GM21576 (cell line): ENCODE measurements around the gene PPP6R2.

ENCODE experiments used
- ATAC-seq: cut with Tn5 transposase; IDR thresholded peaks from one replicate; pipeline ENCODE4 v1.9.1; 2021; ENCODE audit warnings: mild to moderate bottlenecking, moderate library complexity; ENCODE audit not compliant: unreplicated experiment

Gene PPP6R2

DNA sequence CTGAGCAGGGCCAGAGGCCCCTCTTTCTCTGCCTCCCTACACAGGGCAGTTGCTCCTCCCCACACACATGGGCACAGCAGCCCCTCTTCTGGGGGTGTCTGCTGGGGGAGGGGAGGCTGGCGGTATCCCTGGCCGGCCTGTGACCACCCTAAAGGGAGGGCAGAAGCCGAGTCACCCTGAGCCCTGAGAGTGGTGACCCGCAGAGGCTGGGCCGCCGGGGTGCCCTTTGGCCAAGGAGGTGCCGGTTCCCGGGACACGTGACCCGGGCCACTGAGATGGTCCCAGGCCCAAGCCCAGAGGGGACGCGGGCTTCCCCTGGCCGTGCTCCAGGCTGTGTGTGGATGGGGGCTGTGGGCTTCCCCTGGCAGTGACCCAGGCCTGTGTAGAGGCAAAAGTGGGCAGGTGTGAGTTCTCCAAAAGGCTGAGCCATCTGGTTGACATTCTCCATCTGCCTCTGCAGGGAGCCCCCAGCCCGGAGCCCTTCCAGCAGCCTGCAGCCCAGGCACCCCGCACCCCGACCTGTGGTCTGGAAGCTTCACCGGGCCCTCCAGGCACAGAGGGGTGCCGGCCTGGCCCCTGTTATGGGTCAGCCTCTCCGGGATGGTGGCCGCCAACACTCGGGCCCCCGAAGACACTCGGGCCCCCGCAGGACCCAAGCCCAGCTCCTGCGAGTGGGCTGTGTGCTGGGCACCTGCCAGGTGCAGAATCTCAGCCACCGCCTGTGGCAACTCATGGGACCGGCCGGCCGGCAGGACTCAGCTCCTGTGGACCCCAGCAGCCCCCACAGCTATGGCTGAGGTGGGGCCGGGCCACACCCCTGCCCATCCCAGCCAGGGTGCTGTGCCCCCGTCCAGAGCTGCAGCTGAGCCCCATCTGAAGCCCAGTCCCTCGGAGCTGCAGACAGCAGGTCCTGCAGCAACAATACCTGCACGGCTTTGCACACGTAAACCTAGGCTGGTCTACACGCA lies 139.3 kb downstream of the PPP6R2 start:
- no peak for ATAC-seq

DNA sequence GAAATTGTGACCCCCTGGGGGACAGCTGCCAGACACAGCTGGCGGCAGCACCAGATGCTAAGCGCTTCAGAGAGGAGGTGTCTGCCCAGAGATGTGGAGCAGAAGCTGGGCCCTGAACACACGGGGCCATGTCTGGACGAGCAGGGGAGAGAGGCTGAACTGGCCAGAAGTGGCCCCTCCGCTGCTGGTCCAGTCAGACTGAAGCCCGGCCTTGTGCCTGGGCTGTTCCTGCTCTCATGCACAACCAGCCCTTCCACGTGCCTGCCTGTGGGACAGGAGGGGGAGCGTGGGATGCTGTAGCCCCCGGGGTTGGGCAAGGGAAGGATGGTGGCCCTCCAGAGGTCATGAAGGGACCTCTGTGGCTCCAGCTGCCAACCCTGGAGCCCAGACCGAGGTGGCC lies 140.0 kb downstream of the PPP6R2 start:
- no peak for ATAC-seq

DNA sequence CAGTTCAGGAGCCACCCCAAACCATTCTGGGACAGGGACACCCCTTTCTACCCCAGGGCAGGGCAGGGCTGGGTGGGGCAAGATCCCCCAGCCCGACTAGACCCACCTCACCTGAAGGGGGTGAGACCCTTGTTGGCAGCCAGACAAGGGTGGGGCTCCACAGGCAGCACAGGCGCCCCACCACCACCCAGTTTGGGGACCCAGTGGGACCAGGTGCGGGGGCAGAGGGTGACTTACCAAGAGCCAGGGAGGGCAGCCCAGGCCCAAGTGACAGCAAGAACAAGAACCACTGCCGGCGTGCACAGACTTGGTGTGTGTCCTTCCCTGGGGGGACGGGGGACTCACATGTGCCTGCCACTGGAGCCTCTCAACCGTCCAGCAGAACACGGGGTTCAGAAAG lies 140.4 kb downstream of the PPP6R2 start:
- no peak for ATAC-seq

DNA sequence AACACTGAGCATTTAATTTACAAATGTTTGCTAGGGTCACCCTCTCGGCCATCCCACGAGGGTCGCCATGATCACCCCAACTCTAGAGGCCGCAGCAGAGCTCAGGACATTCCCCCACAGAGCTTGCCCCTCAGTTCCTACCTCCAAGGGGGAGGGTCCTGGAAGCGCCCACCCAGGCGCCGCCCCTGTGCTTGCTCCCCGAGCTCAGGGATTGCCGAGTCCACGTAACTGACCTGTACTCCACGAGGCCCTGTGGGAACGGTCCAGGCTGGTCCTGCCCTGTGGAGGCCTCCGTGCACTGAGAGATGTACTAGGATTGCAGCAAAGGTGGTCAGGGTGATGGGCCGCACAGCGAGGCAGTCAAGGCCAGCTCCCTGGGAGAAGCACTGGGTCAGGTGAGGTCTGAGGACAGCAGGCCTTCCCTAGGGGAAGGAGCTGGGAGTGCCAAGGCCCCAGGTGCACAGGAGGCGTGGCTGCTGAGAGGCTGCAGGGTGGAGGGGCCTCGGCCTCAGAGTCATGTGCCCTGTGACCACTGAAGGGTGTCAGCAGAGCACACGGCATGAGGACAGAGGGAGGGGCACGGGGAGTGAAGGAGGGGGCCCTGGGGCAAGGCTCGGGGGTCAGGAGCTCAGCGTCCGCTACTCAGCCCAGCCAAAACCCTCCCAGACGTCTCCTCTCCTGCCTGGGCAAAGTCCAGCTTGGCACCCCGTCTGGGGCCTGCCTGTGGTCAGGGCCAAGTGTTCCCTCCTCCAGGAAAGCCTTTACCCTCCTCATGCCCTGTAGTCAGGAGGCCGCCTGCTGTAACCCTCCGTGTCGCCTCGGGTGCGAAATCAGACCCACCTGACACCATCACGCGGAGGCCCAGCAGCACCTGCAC lies 141.1 kb downstream of the PPP6R2 start:
- no peak for ATAC-seq

DNA sequence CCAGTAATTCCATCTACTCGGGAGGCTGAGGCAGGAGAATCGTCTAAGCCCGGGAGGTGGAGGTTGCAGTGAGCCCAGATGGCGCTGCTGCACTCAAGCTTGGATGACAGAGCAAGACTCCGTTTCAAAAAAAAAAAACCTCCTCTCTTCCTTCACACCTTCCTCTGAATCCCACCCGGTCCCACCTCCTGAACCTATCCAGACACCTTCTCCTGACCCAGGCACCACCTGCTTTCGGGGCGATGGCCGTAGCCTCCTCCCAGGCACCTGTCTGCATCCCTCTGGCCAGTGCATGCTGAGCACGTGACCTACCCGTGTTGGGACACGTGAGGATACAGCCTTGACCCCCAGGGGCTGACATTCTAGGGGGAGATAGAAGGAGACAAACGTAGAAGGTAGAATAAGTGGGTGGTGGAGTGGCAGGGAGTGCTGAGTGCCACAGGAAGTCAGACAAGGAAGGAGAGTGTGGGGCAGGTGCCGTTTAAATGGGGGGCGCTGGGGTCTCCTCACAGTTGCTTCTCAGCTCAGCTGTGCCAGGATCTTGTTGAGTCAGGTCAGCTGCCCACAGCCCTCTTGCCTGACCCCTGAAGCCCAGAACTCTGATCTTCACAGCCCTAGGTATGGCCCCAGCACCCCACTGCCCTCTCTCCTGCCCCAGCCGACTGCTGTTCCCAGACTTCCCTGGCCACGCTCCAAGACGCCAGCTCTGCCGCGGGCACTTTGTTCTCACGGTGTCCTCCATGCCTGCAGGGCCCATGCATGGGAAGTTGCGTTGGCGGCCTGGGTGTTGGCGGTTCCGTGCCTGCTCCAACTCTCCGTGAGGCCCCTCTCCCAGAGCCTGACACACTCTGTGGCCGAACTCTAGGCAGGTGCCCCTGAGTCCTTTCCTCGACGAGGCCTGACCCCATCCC lies 142.3 kb downstream of the PPP6R2 start:
- ATAC-seq = no peak

DNA sequence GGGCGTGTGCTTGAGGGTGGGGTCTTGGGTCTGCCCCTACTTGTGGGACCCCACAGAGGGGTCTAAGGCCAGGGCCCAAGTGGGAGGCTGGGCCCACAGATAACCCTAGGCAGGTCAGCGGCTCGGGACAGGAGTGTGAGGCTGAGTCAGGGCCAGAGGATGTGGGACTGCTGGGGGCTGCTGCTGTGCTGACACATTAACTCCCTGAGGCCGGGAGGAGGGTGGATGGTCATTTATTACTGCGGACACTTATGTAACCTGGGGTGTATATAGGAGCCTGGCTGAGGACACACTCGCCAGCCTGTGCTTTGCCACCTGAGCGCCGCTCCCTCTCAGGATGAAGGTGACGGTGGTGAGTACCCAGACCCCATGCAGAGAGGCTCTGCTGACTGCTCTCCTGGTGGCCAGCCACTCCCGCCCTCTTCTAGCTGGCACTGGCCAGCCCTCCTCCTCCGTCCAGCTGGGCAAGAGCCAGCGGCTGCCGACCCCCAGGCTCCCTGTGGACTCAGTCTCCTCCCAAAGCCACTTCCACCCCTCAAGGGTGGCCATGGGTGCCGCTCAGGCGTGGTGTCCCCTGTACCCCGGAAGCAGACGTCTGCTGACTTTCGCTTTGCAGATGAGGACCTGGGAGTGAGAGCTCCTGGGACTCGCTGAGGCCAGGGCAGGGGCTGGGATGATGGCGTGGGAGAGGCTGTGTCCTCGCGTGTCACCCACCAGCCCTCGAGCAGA lies 143.6 kb downstream of the PPP6R2 start, which contains the start of gene MIOX:
Gene MIOX, plus strand, starts transcription at position 299 of the 729 bp plus-strand sequence. Its CDS starts 39 bp downstream, at position 338.
- ATAC-seq = no peak

DNA sequence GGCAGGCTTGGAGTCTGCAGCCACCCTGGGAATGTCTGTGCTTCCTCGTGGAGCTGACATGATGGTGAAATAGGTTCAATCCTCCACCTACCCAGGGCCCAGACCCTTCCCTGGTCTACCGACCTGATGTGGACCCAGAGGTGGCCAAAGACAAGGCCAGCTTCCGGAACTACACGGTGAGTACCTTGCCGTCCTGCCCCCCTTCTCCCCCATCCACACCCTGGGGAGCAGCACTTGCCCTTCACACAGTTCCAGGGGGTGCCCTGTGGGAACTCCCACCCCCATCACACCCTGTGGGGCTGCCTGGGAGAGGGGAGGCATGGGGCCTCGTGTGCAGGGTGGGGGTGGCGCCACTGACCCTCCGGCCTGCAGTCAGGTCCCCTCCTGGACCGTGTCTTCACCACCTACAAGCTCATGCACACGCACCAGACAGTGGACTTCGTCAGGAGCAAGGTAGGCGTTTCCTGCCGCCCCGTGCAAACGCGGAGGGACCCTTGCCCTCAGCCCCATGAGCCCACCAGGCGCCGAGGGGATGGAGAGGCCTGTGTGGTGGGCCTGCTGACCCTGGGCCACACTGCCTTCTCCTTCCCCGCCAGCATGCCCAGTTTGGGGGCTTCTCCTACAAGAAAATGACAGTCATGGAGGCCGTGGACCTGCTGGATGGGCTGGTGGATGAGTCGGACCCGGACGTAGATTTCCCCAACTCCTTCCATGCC lies 144.3 kb downstream of the PPP6R2 start:
- no peak for ATAC-seq

DNA sequence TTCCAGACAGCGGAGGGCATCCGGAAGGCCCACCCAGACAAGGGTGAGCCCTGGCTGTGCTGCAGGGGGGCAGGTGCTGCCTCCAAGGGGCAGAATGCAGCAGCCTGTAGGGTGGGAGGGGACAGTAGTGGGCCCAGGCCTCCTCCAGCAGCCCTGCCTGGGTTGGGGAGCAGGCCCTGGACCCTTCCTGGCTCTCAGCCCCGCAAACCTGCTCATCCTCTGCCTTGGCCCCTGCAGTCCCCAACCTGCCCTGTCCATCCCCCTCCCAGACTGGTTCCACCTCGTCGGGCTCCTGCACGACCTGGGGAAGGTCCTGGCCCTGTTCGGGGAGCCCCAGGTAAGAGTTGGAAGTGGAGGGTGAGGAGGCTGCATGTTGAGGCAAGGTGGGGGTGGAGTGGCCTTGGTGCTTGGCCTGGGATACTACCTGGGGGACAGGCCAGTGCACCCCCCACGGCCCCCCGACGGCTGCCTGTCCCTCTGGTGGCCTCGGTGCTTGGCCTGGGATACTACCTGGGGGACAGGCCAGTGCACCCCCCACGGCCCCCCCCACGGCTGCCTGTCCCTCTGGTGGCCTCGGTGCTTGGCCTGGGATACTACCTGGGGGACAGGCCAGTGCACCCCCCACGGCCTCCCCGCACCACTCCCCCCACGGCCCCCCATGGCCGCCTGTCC lies 145.0 kb downstream of the PPP6R2 start:
- no peak for ATAC-seq

DNA sequence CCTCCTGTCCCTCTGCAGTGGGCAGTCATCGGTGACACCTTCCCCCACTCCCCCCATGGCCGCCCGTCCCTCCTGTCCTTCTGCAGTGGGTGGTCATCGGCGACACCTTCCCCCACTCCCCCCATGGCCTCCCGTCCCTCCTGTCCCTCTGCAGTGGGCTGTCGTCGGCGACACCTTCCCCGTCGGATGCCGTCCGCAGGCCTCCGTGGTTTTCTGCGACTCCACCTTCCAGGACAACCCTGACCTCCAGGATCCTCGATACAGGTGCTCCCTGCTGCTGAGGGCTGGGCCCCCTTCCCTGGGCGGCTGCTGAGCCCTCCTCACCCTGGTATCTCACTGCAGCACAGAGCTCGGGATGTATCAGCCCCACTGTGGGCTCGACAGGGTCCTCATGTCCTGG lies 145.8 kb downstream of the PPP6R2 start:
- no peak for ATAC-seq

DNA sequence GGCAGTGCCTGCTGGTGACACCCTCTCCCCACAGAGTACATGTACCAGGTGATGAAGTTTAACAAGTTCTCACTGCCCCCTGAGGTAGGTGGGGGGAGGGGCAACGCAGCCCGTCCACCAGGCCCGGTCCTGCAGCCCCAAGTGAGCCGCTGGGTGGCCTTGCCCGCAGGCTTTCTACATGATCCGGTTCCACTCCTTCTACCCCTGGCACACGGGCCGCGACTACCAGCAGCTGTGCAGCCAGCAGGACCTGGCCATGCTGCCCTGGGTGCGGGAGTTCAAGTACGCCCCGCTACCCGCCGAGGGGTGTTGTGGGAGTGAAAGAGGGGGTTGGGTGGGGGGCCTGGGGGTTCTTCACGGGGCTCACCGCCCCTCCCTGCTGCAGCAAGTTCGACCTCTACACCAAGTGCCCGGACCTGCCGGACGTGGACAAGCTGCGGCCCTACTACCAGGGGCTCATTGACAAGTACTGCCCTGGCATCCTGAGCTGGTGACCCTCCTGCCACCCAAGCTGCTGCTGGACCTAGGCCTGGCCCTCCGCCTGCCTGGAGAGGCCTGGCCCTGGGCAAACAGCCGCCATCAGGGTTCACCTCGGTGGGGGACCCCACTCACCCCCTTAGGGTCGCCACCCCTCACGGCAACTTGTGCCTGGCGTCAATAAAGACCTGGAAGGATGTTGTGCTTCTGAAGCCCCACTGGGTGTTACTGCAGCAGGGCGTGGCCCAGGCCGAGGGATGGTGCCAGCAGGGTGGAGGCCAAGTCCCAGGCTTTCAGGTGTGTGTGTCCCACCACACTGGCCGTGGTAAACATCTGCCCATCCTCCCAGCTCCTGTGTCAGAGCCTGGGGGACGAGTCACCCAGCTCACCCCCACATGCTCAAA lies 146.5 kb downstream of the PPP6R2 start:
- no peak for ATAC-seq

DNA sequence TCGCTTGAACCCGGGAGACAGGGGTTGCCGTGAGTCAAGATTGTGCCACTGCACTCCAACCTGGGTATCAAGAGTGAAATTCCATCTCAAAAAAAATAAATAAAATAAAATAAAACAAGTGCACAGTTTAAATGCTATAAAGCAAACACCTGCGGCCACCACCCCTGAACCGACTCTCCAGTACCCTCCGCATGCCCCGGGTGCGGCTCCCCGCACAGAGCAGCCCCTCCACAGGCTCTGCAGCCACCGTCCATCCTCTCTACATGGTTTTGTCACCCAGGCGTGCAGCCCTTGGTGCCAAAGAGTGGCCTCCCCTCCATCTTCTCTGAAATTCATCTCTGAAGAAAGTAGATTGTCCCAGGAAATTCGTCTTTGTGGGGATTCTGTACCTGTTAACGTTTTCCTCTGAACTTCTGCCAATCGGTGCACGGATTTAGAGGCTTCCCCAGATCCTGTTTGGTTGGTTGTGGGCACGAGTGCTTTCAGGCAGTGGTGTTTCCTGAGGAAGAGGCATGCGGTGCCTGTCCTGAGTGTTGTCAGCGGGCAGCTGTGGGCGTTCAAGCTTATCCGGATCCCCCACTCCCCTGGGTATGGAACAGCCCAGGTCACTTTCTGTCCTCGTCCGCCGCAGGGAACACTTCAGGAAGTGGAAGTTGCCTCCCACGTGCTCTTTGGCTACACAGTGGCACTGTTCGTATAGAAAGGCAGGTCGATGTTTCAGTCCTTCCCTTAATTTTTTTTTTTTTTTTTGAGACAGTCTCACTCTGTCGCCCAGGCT lies 147.6 kb downstream of the PPP6R2 start:
- ATAC-seq = no peak
